Esophagus squamous epithelium (tissue), 5 donors: Measurements from ENCODE around the gene ZNF883. TPM values are rescaled to one million over a fixed set of nuclear protein-coding genes. Genes with fewer than 3 reads are reported as not detected.

Source experiments
- DNase-seq: peaks from one replicate; lab custom pipeline; 2025; lab: John Stamatoyannopoulos, UW
- H3K27ac ChIP-seq, 4 donors: fragments of 200-600 bp; sonication (generic); one replicate each; pipeline ENCODE4 v1.5.1; 2016 to 2019; ENCODE audit warnings: mild to moderate bottlenecking in 1 of 4
- H3K27me3 ChIP-seq, 4 donors: fragments of 200-600 bp; sonication (generic); 1 replicate in 3 of 4; 2 replicates in 1 of 4; pipeline versions ENCODE4 v1.5.1 to v1.6.0; 2017 to 2021; ENCODE audit warnings: antibody characterized with exemption in 1 of 4
- H3K36me3 ChIP-seq, 3 donors: fragments of 200-600 bp; sonication (generic); one replicate each; pipeline ENCODE4 v1.5.1; 2016 to 2019
- H3K4me1 ChIP-seq, 3 donors: fragments of 200-600 bp; sonication (generic); one replicate each; pipeline ENCODE4 v1.5.1; 2017 to 2019
- H3K4me3 ChIP-seq, 4 donors: fragments of 200-600 bp; sonication (generic); 1 replicate in 3 of 4; 2 replicates in 1 of 4; pipeline ENCODE4 v1.5.1; 2016 to 2019; ENCODE audit warnings: mild to moderate bottlenecking in 2 of 4, moderate library complexity in 1 of 4
- H3K9me3 ChIP-seq, 3 donors: fragments of 200-600 bp; sonication (generic); one replicate each; pipeline ENCODE4 v1.5.1; 2016 to 2019
- POLR2A ChIP-seq, 4 donors: fragments of 450-650 bp; IDR thresholded peaks; one replicate each; pipeline ENCODE4 v1.6.1; 2017; ENCODE audit warnings: antibody characterized with exemption in 4 of 4, mild to moderate bottlenecking in 4 of 4, moderate library complexity in 3 of 4
- WGBS, 2 donors: methylation state at CpG; one replicate each; pipeline ENCODE4 v1.1.5; 2018; 5-methylcytosine and 5-hydroxymethylcytosine counted together
- intact Hi-C: fragments of 100-400 bp; cut with DNase I; formaldehyde crosslinking; loops from one replicate; pipeline ENCODE4 v1.15.0; 2022
- total RNA-seq, 4 donors: library from RNA; depleted of rRNA; stranded (reverse); fragments of >200 nt; gene quantifications; one replicate each; pipeline ENCODE4 v1.1.0, GENCODE V29; 2016
- TF ChIP-seq, protein P1 (sequence below), 6 experiments: fragments of 450-650 bp in 4 of 6; fragments of 200-600 bp in 2 of 6; sonication (generic) in 2 of 6; IDR thresholded peaks; one replicate each; pipeline ENCODE4 v1.5.1; 2016 to 2019; ENCODE audit warnings: antibody characterized with exemption in 6 of 6, mild to moderate bottlenecking in 4 of 6, moderate library complexity in 4 of 6
- donor health status: DM: yes; HTN: yes; CAD: no.

Gene ZNF883
- total RNA-seq, 4 donors from 2014 or later = 0.57 to 1.9 (median 1.5) TPM

DNA sequence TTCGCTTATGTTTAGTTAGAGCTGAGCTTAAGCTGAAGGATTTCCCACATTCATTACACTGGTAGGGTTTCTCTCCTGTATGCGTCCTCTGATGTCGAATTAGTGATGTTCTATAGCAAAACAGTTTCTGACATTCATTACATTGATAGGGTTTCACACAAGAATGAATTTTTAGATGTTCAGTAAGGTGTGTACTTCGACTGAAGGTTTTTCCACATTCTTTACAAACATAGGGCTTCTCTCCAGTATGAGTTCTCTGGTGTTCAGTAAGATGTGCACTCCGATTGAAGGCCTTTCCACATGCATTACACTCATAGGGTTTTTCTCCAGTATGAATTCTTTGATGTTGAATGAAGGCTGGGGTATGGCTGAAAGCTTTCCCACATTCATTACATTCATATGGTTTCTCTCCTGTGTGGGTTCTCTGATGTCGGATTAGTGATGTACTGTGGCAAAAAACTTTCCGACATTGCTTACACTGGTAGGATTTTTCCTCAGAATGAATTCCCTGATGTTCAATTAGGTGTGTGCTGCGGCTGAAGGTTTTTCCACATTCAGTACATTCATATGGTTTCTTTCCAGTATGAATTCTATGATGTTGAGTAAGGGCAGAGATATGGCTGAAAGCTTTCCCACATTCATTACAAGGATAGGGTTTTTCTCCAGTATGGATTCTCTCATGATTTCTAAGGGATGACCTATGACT lies 14.6 kb downstream of the ZNF883 start:
- Histone ChIP-seq H3K27ac (no peak overlapping the region), H3K36me3 (peaks cover 0 to 43% (median 0%) of the 10 kb centered on the region in 3 donors), H3K4me1 (no peaks in the 10 kb centered on the region), H3K4me3 (no peak overlapping the region), H3K9me3 (peaks cover 3 to 90% (median 54%) of the 10 kb centered on the region in 3 donors), H3K27me3 (no peaks in the 10 kb centered on the region)
- 88 to 90% methylated on average over 8 of the region's 8 CpGs for WGBS, 2 donors
- TF ChIP-seq POLR2A (IDR thresholded peaks at IDR 0.05) = no peak
- TF ChIP-seq, protein P1, sequence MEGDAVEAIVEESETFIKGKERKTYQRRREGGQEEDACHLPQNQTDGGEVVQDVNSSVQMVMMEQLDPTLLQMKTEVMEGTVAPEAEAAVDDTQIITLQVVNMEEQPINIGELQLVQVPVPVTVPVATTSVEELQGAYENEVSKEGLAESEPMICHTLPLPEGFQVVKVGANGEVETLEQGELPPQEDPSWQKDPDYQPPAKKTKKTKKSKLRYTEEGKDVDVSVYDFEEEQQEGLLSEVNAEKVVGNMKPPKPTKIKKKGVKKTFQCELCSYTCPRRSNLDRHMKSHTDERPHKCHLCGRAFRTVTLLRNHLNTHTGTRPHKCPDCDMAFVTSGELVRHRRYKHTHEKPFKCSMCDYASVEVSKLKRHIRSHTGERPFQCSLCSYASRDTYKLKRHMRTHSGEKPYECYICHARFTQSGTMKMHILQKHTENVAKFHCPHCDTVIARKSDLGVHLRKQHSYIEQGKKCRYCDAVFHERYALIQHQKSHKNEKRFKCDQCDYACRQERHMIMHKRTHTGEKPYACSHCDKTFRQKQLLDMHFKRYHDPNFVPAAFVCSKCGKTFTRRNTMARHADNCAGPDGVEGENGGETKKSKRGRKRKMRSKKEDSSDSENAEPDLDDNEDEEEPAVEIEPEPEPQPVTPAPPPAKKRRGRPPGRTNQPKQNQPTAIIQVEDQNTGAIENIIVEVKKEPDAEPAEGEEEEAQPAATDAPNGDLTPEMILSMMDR (IDR thresholded peaks at IDR 0.05) = no peak
- DNase-seq = no peak
- intact Hi-C loops = no loop called here

DNA sequence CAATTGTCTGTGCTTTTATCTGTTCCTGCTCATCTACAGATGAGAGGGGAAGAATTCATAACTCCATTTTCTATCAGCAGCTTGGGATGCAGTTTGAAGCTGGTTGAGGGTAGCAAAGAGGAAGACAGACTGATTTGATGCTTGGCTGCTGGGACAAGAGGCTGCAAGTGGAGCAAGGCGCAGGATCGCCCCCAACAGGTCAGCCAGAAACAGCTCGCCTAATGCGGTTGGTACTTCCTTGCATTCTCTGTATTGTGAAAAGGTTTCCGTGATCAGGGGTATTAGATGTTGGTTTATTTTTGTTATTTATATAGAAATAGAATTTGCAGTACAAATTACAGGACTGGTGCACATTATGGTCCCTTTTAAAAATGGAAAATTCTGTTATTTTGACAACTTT lies 40.6 kb downstream of the ZNF883 start:
- WGBS, 2 donors = 28 to 32% methylated on average over 4 to 5 of the region's 5 CpGs

DNA sequence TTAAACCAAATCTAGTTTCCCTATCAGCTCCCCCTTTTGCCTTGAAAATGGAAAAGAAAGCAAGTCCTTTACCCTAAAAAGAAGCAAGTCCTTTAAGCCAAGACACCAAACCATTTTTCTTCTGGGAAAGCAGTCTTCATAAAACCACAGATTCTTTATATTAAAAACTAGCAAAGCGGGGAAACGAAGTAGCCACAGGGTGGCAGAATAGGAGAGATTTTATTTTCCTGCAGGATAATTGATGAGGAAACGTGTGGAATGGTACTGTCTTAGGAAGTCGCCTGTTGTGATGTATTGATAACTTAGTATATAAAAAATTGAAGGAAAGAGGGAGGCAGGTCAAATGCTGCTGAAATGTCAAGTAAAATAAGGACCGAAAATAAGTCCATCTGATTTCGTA lies 41.1 kb downstream of the ZNF883 start:
- DNase-seq = no peak
- Histone ChIP-seq H3K36me3 (no peaks in the 10 kb centered on the region), H3K9me3 (peaks cover 0 to 6% (median 0%) of the 10 kb centered on the region in 3 donors), H3K27me3 (peaks cover 0 to 27% (median 0%) of the 10 kb centered on the region in 4 donors), H3K27ac (no peak overlapping the region), H3K4me3 (no peak overlapping the region), H3K4me1 (no peaks in the 10 kb centered on the region)
- WGBS, 2 donors = 57 to 58% methylated on average over 6 of the region's 6 CpGs
- intact Hi-C loops = no loop called here
- no peak for TF ChIP-seq POLR2A (IDR thresholded peaks at IDR 0.05)
- TF ChIP-seq, protein P1 (IDR thresholded peaks at IDR 0.05) = no peak

More for the DNA sequence above, 40.6 kb downstream of the ZNF883 start:
- no peak overlapping the region for H3K27ac ChIP-seq
- no peaks in the 10 kb centered on the region for H3K4me1 ChIP-seq
- H3K9me3 ChIP-seq = peaks cover 0 to 6% (median 0%) of the 10 kb centered on the region in 3 donors
- no peak for TF ChIP-seq POLR2A (IDR thresholded peaks at IDR 0.05)
- TF ChIP-seq, protein P1 (IDR thresholded peaks at IDR 0.05) = peak in 2 of 6 experiments; percentile 9 to 20
- peaks cover 0 to 27% (median 0%) of the 10 kb centered on the region in 4 donors for H3K27me3 ChIP-seq
- no peak for DNase-seq
- H3K4me3 ChIP-seq = no peak overlapping the region
- no peaks in the 10 kb centered on the region for H3K36me3 ChIP-seq
- intact Hi-C loops = no loop called here

DNA sequence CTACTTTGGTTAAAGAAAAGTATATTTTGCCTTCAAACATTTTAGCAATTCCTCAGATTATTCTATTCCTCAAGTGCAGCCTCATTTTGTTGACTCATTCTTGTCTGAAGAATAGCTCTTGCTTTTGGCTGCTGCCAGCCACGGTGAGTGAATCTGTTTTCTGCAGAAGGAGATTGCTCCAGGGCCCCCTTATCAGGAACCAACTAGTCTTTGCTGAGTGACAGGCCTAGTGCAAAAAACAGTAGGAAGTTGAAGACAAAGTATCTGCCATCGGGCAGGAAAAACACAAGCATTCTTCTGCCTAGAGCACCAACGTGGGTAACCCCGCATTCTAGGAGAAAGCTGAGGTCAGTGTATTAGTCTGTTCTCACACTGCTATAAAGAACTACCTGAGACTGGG lies 42.3 kb downstream of the ZNF883 start:
- H3K36me3 ChIP-seq = no peaks in the 10 kb centered on the region
- no peak overlapping the region for H3K27ac ChIP-seq
- WGBS, 2 donors = 10 to 38% methylated on average over 4 of the region's 4 CpGs
- no peaks in the 10 kb centered on the region for H3K4me1 ChIP-seq
- TF ChIP-seq, protein P1 (IDR thresholded peaks at IDR 0.05) = no peak
- TF ChIP-seq POLR2A (IDR thresholded peaks at IDR 0.05) = no peak
- H3K9me3 ChIP-seq = peaks cover 0 to 1% (median 0%) of the 10 kb centered on the region in 3 donors
- intact Hi-C loops = no loop called here
- no peak for DNase-seq
- H3K4me3 ChIP-seq = no peak overlapping the region
- H3K27me3 ChIP-seq = peaks cover 0 to 27% (median 0%) of the 10 kb centered on the region in 4 donors

DNA sequence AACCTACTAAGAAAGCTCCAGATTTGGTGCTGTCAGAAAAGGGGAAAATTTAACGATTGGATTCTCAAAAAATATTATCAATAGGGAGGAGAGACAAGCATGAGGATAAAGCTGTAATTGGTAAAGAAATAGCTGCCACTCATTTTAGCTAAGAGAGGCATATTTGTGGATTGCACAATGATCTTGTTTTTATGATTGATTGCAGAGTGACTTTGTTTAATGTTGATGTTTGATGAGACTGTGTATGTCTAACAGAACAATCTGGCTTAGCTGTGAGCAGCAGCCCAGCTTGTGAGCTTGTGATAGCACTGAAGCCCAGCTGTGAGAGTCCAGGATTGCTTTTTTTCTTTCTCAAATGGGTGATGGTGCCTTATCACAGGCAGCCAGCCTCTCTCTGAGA lies 56.4 kb downstream of the ZNF883 start:
- Histone ChIP-seq H3K4me1 (no peaks in the 10 kb centered on the region), H3K27ac (no peak overlapping the region), H3K4me3 (no peak overlapping the region), H3K27me3 (peaks cover 0 to 35% (median 0%) of the 10 kb centered on the region in 4 donors), H3K9me3 (no peaks in the 10 kb centered on the region), H3K36me3 (no peaks in the 10 kb centered on the region)
- no peak for DNase-seq
- WGBS, 2 donors = 38 to 45% methylated on average over 1 of the region's 1 CpG
- no peak for TF ChIP-seq POLR2A (IDR thresholded peaks at IDR 0.05)
- TF ChIP-seq, protein P1 (IDR thresholded peaks at IDR 0.05) = no peak
- intact Hi-C loops = no loop called here
